Testis (tissue), 3 donors: ENCODE measurements around the gene CX3CL1. TPM values are rescaled to one million over a fixed set of nuclear protein-coding genes. Genes with fewer than 3 reads are reported as not detected.

Source experiments
- DNase-seq: peaks from one replicate; pipeline ENCODE4 v3.0.0-alpha.2; 2019
- H3K27ac ChIP-seq, 2 donors: fragments of 200-600 bp; sonication (generic); one replicate each; pipeline ENCODE4 v1.5.1; 2019
- H3K27me3 ChIP-seq: fragments of 200-600 bp; sonication (generic); one replicate; pipeline ENCODE4 v1.5.1; 2019
- H3K36me3 ChIP-seq: fragments of 200-600 bp; sonication (generic); one replicate; pipeline ENCODE4 v1.5.1; 2017; ENCODE audit warnings: low read depth; ENCODE audit errors: missing control alignments
- H3K4me1 ChIP-seq: fragments of 200-600 bp; sonication (generic); one replicate; pipeline ENCODE4 v1.5.1; 2019
- H3K4me3 ChIP-seq, 2 donors: fragments of 200-600 bp; sonication (generic); one replicate each; pipeline ENCODE4 v1.5.1; 2017 to 2019
- H3K9me3 ChIP-seq: fragments of 200-600 bp; sonication (generic); one replicate; pipeline ENCODE4 v1.5.1; 2017
- CTCF ChIP-seq, 3 experiments: fragments of 450-650 bp in 2 of 3; fragments of 200-600 bp in 1 of 3; sonication (generic) in 1 of 3; IDR thresholded peaks; one replicate each; pipeline ENCODE4 v1.5.1; 2016 to 2019; ENCODE audit warnings: antibody characterized with exemption in 3 of 3, mild to moderate bottlenecking in 2 of 3, moderate library complexity in 1 of 3
- POLR2A ChIP-seq: fragments of 450-650 bp; IDR thresholded peaks from one replicate; pipeline ENCODE4 v1.6.1; 2017; ENCODE audit warnings: antibody characterized with exemption, mild to moderate bottlenecking, moderate library complexity
- WGBS, 2 donors: methylation state at CpG; one replicate each; pipeline ENCODE4 v1.1.5; 2018; 5-methylcytosine and 5-hydroxymethylcytosine counted together
- intact Hi-C: fragments of 100-400 bp; cut with DNase I; formaldehyde crosslinking; loops from one replicate; pipeline ENCODE4 v1.15.1; 2023; ENCODE audit warnings: low total_unique reads
- polyA plus RNA-seq: library from polyadenylated mRNA; stranded (reverse); fragments of 350-450 nt; fragmentation: Illumina TruSeq; extraction: RNeasy Lipid Tissue Mini Kit (QIAGEN cat#74804); gene quantifications from one replicate; pipeline ENCODE4 v1.2.3, GENCODE V29; 2014; ENCODE audit warnings: low read depth, low replicate concordance; ENCODE audit not compliant: insufficient read depth
- total RNA-seq, 2 donors: library from RNA; depleted of rRNA; stranded (reverse); fragments of >200 nt; gene quantifications; one replicate each; pipeline ENCODE4 v1.2.3, GENCODE V29; 2016

The CX3CL1 gene
- total and polyA plus RNA-seq, 3 donors from 2014 or later = 8.5 to 19.6 (median 12.9) TPM

GRCh38 chr16:57355898-57356414 lies 16.3 kb upstream of the CX3CL1 start:
- no peak overlapping the region for H3K4me3 ChIP-seq
- TF ChIP-seq CTCF (IDR thresholded peaks at IDR 0.05) (no peak), POLR2A (no peak)
- H3K36me3 ChIP-seq = no peaks in the 10 kb centered on the region
- WGBS, 2 donors = 79 to 82% methylated on average over 5 of the region's 5 CpGs
- intact Hi-C loops = no loop called here
- no peak for DNase-seq
- no peak overlapping the region for H3K27ac ChIP-seq
- H3K27me3 ChIP-seq = no peaks in the 10 kb centered on the region
- no peaks in the 10 kb centered on the region for H3K4me1 ChIP-seq
- no peaks in the 10 kb centered on the region for H3K9me3 ChIP-seq

- Histone ChIP-seq H3K4me1 (no peaks in the 10 kb centered on the region), H3K4me3 (no peak overlapping the region), H3K27ac (no peak overlapping the region), H3K36me3 (no peaks in the 10 kb centered on the region), H3K9me3 (no peaks in the 10 kb centered on the region), H3K27me3 (no peaks in the 10 kb centered on the region)
- intact Hi-C loops = no loop called here
- 95% methylated on average over 4 of the region's 4 CpGs for WGBS, 2 donors
- TF ChIP-seq CTCF (IDR thresholded peaks at IDR 0.05) (no peak), POLR2A (no peak)
- no peak for DNase-seq
Observed at GRCh38 chr16:57356547-57356946, 15.7 kb upstream of the CX3CL1 start.

- 88 to 90% methylated on average over 9 of the region's 9 CpGs for WGBS, 2 donors
- intact Hi-C loops = no loop called here
- H3K4me3 ChIP-seq = no peak overlapping the region
- DNase-seq = no peak
- no peaks in the 10 kb centered on the region for H3K9me3 ChIP-seq
- no peaks in the 10 kb centered on the region for H3K36me3 ChIP-seq
- TF ChIP-seq CTCF (IDR thresholded peaks at IDR 0.05) (no peak), POLR2A (no peak)
- no peak overlapping the region for H3K27ac ChIP-seq
- no peaks in the 10 kb centered on the region for H3K4me1 ChIP-seq
- no peaks in the 10 kb centered on the region for H3K27me3 ChIP-seq
Observed at GRCh38 chr16:57357330-57358085, 14.8 kb upstream of the CX3CL1 start.

GRCh38 chr16:57358086-57358420 lies 14.2 kb upstream of the CX3CL1 start:
- Histone ChIP-seq H3K4me3 (no peak overlapping the region), H3K9me3 (no peaks in the 10 kb centered on the region), H3K4me1 (no peaks in the 10 kb centered on the region), H3K27ac (no peak overlapping the region), H3K27me3 (no peaks in the 10 kb centered on the region), H3K36me3 (no peaks in the 10 kb centered on the region)
- no peak for DNase-seq
- 82 to 84% methylated on average over 6 to 7 of the region's 7 CpGs for WGBS, 2 donors
- no peak for TF ChIP-seq POLR2A
- no peak for TF ChIP-seq CTCF (IDR thresholded peaks at IDR 0.05)
- intact Hi-C loops = no loop called here
